ENCODE data around the gene GJB2. TPM values are rescaled to one million over a fixed set of nuclear protein-coding genes. Genes with fewer than 3 reads are reported as not detected.

Gene GJB2
- total and polyA plus RNA-seq, 2 experiments from 2014 or later, result 10.3 to 11.1 TPM

DNA sequence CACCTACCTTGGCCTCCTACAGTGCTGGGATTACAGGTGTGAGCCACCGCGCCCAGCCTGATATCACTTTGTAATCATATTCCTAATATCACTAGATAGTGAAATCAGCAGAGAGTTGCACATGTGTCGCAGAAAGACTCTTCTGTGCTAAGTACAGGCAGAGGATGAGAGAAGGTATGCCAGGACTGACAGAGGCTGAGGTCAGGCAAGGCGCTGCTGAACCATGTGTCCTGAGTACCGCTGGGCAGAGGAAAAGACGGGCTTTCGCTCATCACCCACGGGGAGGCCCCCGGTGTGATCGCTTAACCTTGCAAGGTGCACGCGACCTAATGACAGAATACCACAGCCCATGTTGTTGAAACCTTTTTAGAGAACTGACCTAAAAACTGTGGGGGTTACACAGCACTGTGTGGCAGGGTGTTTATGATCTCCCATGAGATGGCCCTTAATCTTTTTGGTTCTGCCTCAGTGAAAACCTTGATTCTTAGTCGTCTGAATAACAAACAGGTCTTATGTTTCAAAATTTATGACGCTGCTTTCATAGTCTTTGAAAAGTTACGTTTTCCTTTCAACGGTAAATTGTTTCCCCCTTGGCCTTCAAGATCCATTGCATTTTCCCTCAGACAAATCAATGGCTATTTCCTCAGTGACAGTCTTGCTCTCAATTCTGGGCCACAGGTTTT is 44.1 kb downstream of the GJB2 start:
- no peak overlapping the region for H3K4me2 ChIP-seq
- no peak for TF ChIP-seq EZH2phosphoT487 (IDR thresholded peaks at IDR 0.05; ENCODE audit: low read depth, severe bottlenecking, unreplicated experiment)
- TF ChIP-seq CTCF (IDR thresholded peaks at IDR 0.05; ENCODE audit: poor library complexity), result no peak
- no peak for TF ChIP-seq EZH2 (IDR thresholded peaks at IDR 0.05; ENCODE audit: borderline replicate concordance)
- H3K9me3 ChIP-seq (ENCODE audit: low read depth), result no peaks in the 10 kb centered on the region
- no peak overlapping the region for H3K27ac ChIP-seq
- peaks cover 10% of the 10 kb centered on the region for H3K27me3 ChIP-seq
- H3K9me2 ChIP-seq (replicated peaks; ENCODE audit: insufficient read depth), result no peaks in the 10 kb centered on the region
- no peak overlapping the region for H3K4me3 ChIP-seq
- H3K4me1 ChIP-seq (ENCODE audit: insufficient read depth), result no peaks in the 10 kb centered on the region
- no peaks in the 10 kb centered on the region for H3K36me3 ChIP-seq (replicated peaks; ENCODE audit: insufficient read depth, low read depth)
- no peaks in the 10 kb centered on the region for H4K20me1 ChIP-seq (ENCODE audit: insufficient read depth, poor library complexity, severe bottlenecking)
- no peaks in the 10 kb centered on the region for H3K79me2 ChIP-seq
- no peak overlapping the region for H2AFZ ChIP-seq
- DNase-seq (ENCODE audit: low spot score), result no peak
- WGBS (ENCODE audit: low lambda C conversion rate, missing lambda C conversion rate), result 93% methylated on average over 16 of the region's 16 CpGs

- no peaks in the 10 kb centered on the region for H4K20me1 ChIP-seq (ENCODE audit: insufficient read depth, poor library complexity, severe bottlenecking)
- H3K9me2 ChIP-seq (replicated peaks; ENCODE audit: insufficient read depth), result no peaks in the 10 kb centered on the region
- peaks cover 11% of the 10 kb centered on the region for H3K27me3 ChIP-seq
- no peak for DNase-seq (ENCODE audit: low spot score)
- 91% methylated on average over 1 of the region's 1 CpG for whole genome bisulfite sequencing (ENCODE audit: low lambda C conversion rate, missing lambda C conversion rate)
- no peaks in the 10 kb centered on the region for H3K9me3 ChIP-seq (ENCODE audit: low read depth)
- H3K79me2 ChIP-seq, result no peaks in the 10 kb centered on the region
- TF ChIP-seq EZH2phosphoT487 (IDR thresholded peaks at IDR 0.05; ENCODE audit: low read depth, severe bottlenecking, unreplicated experiment) (no peak), EZH2 (IDR thresholded peaks at IDR 0.05; ENCODE audit: borderline replicate concordance) (no peak), CTCF (IDR thresholded peaks at IDR 0.05; ENCODE audit: poor library complexity) (no peak)
- H2AFZ ChIP-seq, result no peak overlapping the region
- peaks cover 4% of the 10 kb centered on the region for H3K4me1 ChIP-seq (ENCODE audit: insufficient read depth)
- H3K27ac ChIP-seq, result no peak overlapping the region
- no peaks in the 10 kb centered on the region for H3K36me3 ChIP-seq (replicated peaks; ENCODE audit: insufficient read depth, low read depth)
- H3K4me3 ChIP-seq, result no peak overlapping the region
- H3K4me2 ChIP-seq, result no peak overlapping the region
Observed at GRCh38 chr13:20146381-20146780, 46.4 kb downstream of the GJB2 start.

- no peak overlapping the region for H3K4me2 ChIP-seq
- H3K27me3 ChIP-seq, result peaks cover 11% of the 10 kb centered on the region
- TF ChIP-seq EZH2 (IDR thresholded peaks at IDR 0.05; ENCODE audit: borderline replicate concordance) (no peak), EZH2phosphoT487 (IDR thresholded peaks at IDR 0.05; ENCODE audit: low read depth, severe bottlenecking, unreplicated experiment) (no peak), CTCF (IDR thresholded peaks at IDR 0.05; ENCODE audit: poor library complexity) (no peak)
- no peaks in the 10 kb centered on the region for H3K36me3 ChIP-seq (replicated peaks; ENCODE audit: insufficient read depth, low read depth)
- H2AFZ ChIP-seq, result no peak overlapping the region
- no peak for DNase-seq (ENCODE audit: low spot score)
- no peaks in the 10 kb centered on the region for H3K79me2 ChIP-seq
- H3K9me3 ChIP-seq (ENCODE audit: low read depth), result no peaks in the 10 kb centered on the region
- H3K4me1 ChIP-seq (ENCODE audit: insufficient read depth), result peaks cover 8% of the 10 kb centered on the region
- no peaks in the 10 kb centered on the region for H3K9me2 ChIP-seq (replicated peaks; ENCODE audit: insufficient read depth)
- H3K27ac ChIP-seq, result no peak overlapping the region
- no peaks in the 10 kb centered on the region for H4K20me1 ChIP-seq (ENCODE audit: insufficient read depth, poor library complexity, severe bottlenecking)
- H3K4me3 ChIP-seq, result no peak overlapping the region
- 76% methylated on average over 7 of the region's 7 CpGs for WGBS (ENCODE audit: low lambda C conversion rate, missing lambda C conversion rate)
Observed at GRCh38 chr13:20145521-20145920, 47.2 kb downstream of the GJB2 start.

Measured in hepatocyte (in vitro differentiated cells).